Effector memory CD4-positive, alpha-beta T cell (primary cell): ENCODE data around the gene ADORA3.

ENCODE experiments used
- DNase-seq, 3 donors: peaks; one replicate each; pipeline ENCODE4 v3.0.0-alpha.2; 2020
- H3K27ac ChIP-seq: 2 replicates; pipeline ENCODE4 v1.7.0; 2013; ENCODE audit warnings: mild to moderate bottlenecking, low read length, moderate library complexity; ENCODE audit not compliant: insufficient read depth, poor library complexity, severe bottlenecking
- H3K27me3 ChIP-seq: replicated peaks from 2 replicates; pipeline ENCODE4 v1.7.0; 2013; ENCODE audit warnings: mild to moderate bottlenecking, low read length; ENCODE audit not compliant: insufficient read depth, control insufficient read depth, poor library complexity, severe bottlenecking
- H3K36me3 ChIP-seq: 2 replicates; pipeline ENCODE4 v1.7.0; 2013; ENCODE audit warnings: mild to moderate bottlenecking, low read length, moderate library complexity; ENCODE audit not compliant: control insufficient read depth, insufficient read depth
- H3K4me1 ChIP-seq: 2 replicates; pipeline ENCODE4 v1.7.0; 2013; ENCODE audit warnings: low read length, mild to moderate bottlenecking; ENCODE audit not compliant: control insufficient read depth, insufficient read depth, poor library complexity, severe bottlenecking
- H3K4me3 ChIP-seq: 2 replicates; pipeline ENCODE4 v1.7.0; 2013; ENCODE audit warnings: low read length, low read depth, mild to moderate bottlenecking; ENCODE audit not compliant: insufficient read depth, poor library complexity, severe bottlenecking
- H3K9me3 ChIP-seq: 2 replicates; pipeline ENCODE4 v1.7.0; 2013; ENCODE audit warnings: mild to moderate bottlenecking, low read length, moderate library complexity; ENCODE audit not compliant: control insufficient read depth

ADORA3 gene

GRCh38 chr1:111535256-111536191 lies 32.1 kb upstream of the ADORA3 start:
- H3K9me3 ChIP-seq = no peaks in the 10 kb centered on the region
- H3K4me1 ChIP-seq = no peaks in the 10 kb centered on the region
- DNase-seq = no peak
- H3K27me3 ChIP-seq = no peaks in the 10 kb centered on the region
- H3K36me3 ChIP-seq = no peaks in the 10 kb centered on the region
- no peak overlapping the region for H3K27ac ChIP-seq
- H3K4me3 ChIP-seq = no peak overlapping the region

GRCh38 chr1:111520053-111520452 lies 16.6 kb upstream of the ADORA3 start:
- peaks cover 30% of the 10 kb centered on the region for H3K4me1 ChIP-seq
- H3K27me3 ChIP-seq = no peaks in the 10 kb centered on the region
- no peak for DNase-seq
- no peaks in the 10 kb centered on the region for H3K36me3 ChIP-seq
- H3K27ac ChIP-seq = no peak overlapping the region
- H3K9me3 ChIP-seq = no peaks in the 10 kb centered on the region
- no peak overlapping the region for H3K4me3 ChIP-seq

GRCh38 chr1:111517469-111518225 lies 14.2 kb upstream of the ADORA3 start:
- Histone ChIP-seq H3K9me3 (no peaks in the 10 kb centered on the region), H3K4me3 (no peak overlapping the region), H3K27ac (no peak overlapping the region), H3K36me3 (no peaks in the 10 kb centered on the region), H3K27me3 (no peaks in the 10 kb centered on the region), H3K4me1 (peaks cover 32% of the 10 kb centered on the region)
- no peak for DNase-seq

- H3K4me3 ChIP-seq = peak overlapping the region; percentile 36
- no peak overlapping the region for H3K27ac ChIP-seq
- DNase-seq = no peak
- H3K36me3 ChIP-seq = no peaks in the 10 kb centered on the region
- peaks cover 47% of the 10 kb centered on the region for H3K4me1 ChIP-seq
- no peaks in the 10 kb centered on the region for H3K9me3 ChIP-seq
- H3K27me3 ChIP-seq = no peaks in the 10 kb centered on the region
These were observed 12.6 kb upstream of the ADORA3 start for GRCh38 chr1:111516005-111516535.

- Histone ChIP-seq H3K4me1 (peaks cover 54% of the 10 kb centered on the region), H3K27me3 (no peaks in the 10 kb centered on the region), H3K27ac (no peak overlapping the region), H3K9me3 (no peaks in the 10 kb centered on the region), H3K4me3 (peak overlapping the region; percentile 36), H3K36me3 (no peaks in the 10 kb centered on the region)
- DNase-seq = no peak
These were observed 12.0 kb upstream of the ADORA3 start for GRCh38 chr1:111515291-111516004.

GRCh38 chr1:111513410-111514020 lies 10.1 kb upstream of the ADORA3 start:
- Histone ChIP-seq H3K27ac (no peak overlapping the region), H3K4me3 (no peak overlapping the region), H3K36me3 (no peaks in the 10 kb centered on the region), H3K27me3 (no peaks in the 10 kb centered on the region), H3K9me3 (no peaks in the 10 kb centered on the region), H3K4me1 (peaks cover 56% of the 10 kb centered on the region)
- no peak for DNase-seq

- H3K4me3 ChIP-seq = no peak overlapping the region
- H3K27me3 ChIP-seq = no peaks in the 10 kb centered on the region
- no peak for DNase-seq
- H3K4me1 ChIP-seq = peaks cover 58% of the 10 kb centered on the region
- H3K27ac ChIP-seq = no peak overlapping the region
- H3K36me3 ChIP-seq = no peaks in the 10 kb centered on the region
- no peaks in the 10 kb centered on the region for H3K9me3 ChIP-seq
These were observed 9.5 kb upstream of the ADORA3 start for GRCh38 chr1:111512931-111513330.

- DNase-seq = no peak
- no peaks in the 10 kb centered on the region for H3K27me3 ChIP-seq
- H3K9me3 ChIP-seq = no peaks in the 10 kb centered on the region
- no peak overlapping the region for H3K27ac ChIP-seq
- H3K36me3 ChIP-seq = no peaks in the 10 kb centered on the region
- peaks cover 58% of the 10 kb centered on the region for H3K4me1 ChIP-seq
- no peak overlapping the region for H3K4me3 ChIP-seq
These were observed 8.9 kb upstream of the ADORA3 start for GRCh38 chr1:111512132-111512889.

- no peaks in the 10 kb centered on the region for H3K27me3 ChIP-seq
- DNase-seq = no peak
- no peak overlapping the region for H3K27ac ChIP-seq
- no peaks in the 10 kb centered on the region for H3K36me3 ChIP-seq
- H3K4me3 ChIP-seq = peak overlapping the region; percentile 8
- no peaks in the 10 kb centered on the region for H3K9me3 ChIP-seq
- peaks cover 54% of the 10 kb centered on the region for H3K4me1 ChIP-seq
These were observed 7.9 kb upstream of the ADORA3 start for GRCh38 chr1:111511370-111511769.
